Activated naive CD8-positive, alpha-beta T cell treated with anti-CD3 and anti-CD28 coated beads, Interleukin-2, amount 50 U/mL, for 16 hours (primary cell): ENCODE measurements around the gene CNOT11.
"Not testable (repeated sequence)": the region's sequence is repeated elsewhere in the genome, so short reads cannot be mapped to it uniquely, and the experiment has no call there.

Experiments used
- DNase-seq: peaks from one replicate; pipeline ENCODE4 v3.0.0-alpha.2; 2020; ENCODE audit warnings: low read depth, low spot score

Gene CNOT11

GRCh38 chr2:101245468-101245867 lies 7.2 kb upstream of the CNOT11 start:
- not testable (repeated sequence) for DNase-seq

- DNase-seq = not testable (repeated sequence)
Observed at GRCh38 chr2:101248756-101249155, 3.9 kb upstream of the CNOT11 start.

GRCh38 chr2:101249826-101250225 lies 2.9 kb upstream of the CNOT11 start:
- no peak for DNase-seq

- DNase-seq = not testable (repeated sequence)
Observed at GRCh38 chr2:101251246-101251781, 1.4 kb upstream of the CNOT11 start.

- no peak for DNase-seq
Observed at GRCh38 chr2:101251844-101252407, 760 bp upstream of the CNOT11 start.

GRCh38 chr2:101253013-101253702 lies 472 bp downstream of the CNOT11 start:
- DNase-seq = peak; percentile 33

- DNase-seq = no peak
Observed at GRCh38 chr2:101253703-101254450, 1.2 kb downstream of the CNOT11 start.

- DNase-seq = no peak
Observed at GRCh38 chr2:101255501-101255900, 2.8 kb downstream of the CNOT11 start.

- DNase-seq = no peak
Observed at GRCh38 chr2:101256316-101256715, 3.6 kb downstream of the CNOT11 start.

- no peak for DNase-seq
Observed at GRCh38 chr2:101258804-101259203, 6.1 kb downstream of the CNOT11 start.

- DNase-seq = no peak
Observed at GRCh38 chr2:101262142-101262541, 9.5 kb downstream of the CNOT11 start.

- no peak for DNase-seq
Observed at GRCh38 chr2:101263377-101263800, 10.7 kb downstream of the CNOT11 start.

GRCh38 chr2:101264360-101264939 lies 11.8 kb downstream of the CNOT11 start:
- DNase-seq = no peak

GRCh38 chr2:101265893-101266499 lies 13.3 kb downstream of the CNOT11 start:
- DNase-seq = no peak

GRCh38 chr2:101267671-101268656 lies 15.3 kb downstream of the CNOT11 start:
- DNase-seq = no peak

- DNase-seq = no peak
Observed at GRCh38 chr2:101270700-101271259, 18.1 kb downstream of the CNOT11 start.

GRCh38 chr2:101272045-101272784 lies 19.5 kb downstream of the CNOT11 start:
- DNase-seq = no peak

- no peak for DNase-seq
Observed at GRCh38 chr2:101273056-101273455, 20.4 kb downstream of the CNOT11 start.

- DNase-seq = no peak
Observed at GRCh38 chr2:101274142-101274541, 21.5 kb downstream of the CNOT11 start.
